Measurements from ENCODE around the gene SULT1C3.

GRCh38 chr2:108287169-108287568 lies 47.4 kb downstream of the SULT1C3 start:
- TF ChIP-seq CTCF (IDR thresholded peaks at IDR 0.05) (no peak), EZH2 (IDR thresholded peaks at IDR 0.05; ENCODE audit: borderline replicate concordance, insufficient read depth, low read depth, low read length, poor library complexity, severe bottlenecking) (no peak)
